ENCODE results near the gene SLC34A3. TPM values are rescaled to one million over a fixed set of nuclear protein-coding genes. Genes with fewer than 3 reads are reported as not detected.

SLC34A3 gene
- total RNA-seq, 1 experiment from 2014 or later = 2.5 TPM

DNA sequence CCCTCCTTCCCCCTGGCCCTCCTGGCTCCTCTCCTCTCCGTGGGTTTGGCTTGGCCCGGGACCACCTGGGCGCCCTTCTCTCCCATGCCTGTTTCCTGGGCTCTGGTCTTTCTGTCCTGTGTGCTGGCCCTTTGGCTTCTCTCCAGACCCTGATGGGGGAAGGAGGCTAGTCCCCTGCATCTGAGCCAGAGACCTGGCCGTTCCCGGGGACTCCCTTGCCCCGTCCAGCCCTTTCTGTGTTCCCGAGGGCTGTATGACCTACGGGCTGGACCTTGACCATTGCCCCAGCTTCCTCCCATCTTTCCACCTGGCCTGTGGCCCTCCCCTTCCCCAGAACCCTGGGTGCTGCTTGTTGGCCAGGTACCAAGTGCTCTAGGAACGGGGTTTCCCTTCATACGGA is 32.8 kb downstream of the SLC34A3 start:
- CTCF ChIA-PET = no interaction called here
- Histone ChIP-seq H3K4me3 (no peak overlapping the region), H3F3A (ENCODE audit: insufficient read depth, low read depth) (peaks cover 17% of the 10 kb centered on the region), H3K9me2 (ENCODE audit: insufficient read depth) (no peaks in the 10 kb centered on the region), H3K36me3 (ENCODE audit: low read depth) (no peaks in the 10 kb centered on the region), H3K9me3 (ENCODE audit: insufficient read depth, low read depth) (no peaks in the 10 kb centered on the region), H3K27me3 (ENCODE audit: insufficient read depth, low read depth) (no peaks in the 10 kb centered on the region), H3K4me1 (replicated peaks; ENCODE audit: insufficient read depth) (no peaks in the 10 kb centered on the region), H3K4me2 (no peak overlapping the region), H2AFZ (no peak overlapping the region), H3K79me2 (ENCODE audit: low read depth) (no peaks in the 10 kb centered on the region), H4K20me1 (ENCODE audit: insufficient read depth) (no peaks in the 10 kb centered on the region; the same call in 1 of the 2 replicates), H3K27ac (no peak overlapping the region)
- BruUV-seq (replicated peaks) = no TSS peak
- DNase-seq = no peak
- POLR2A ChIA-PET (ENCODE audit: unreplicated experiment) = no interaction called here
- no peak for TF ChIP-seq EZH2 (IDR thresholded peaks at IDR 0.05; ENCODE audit: low read depth)
- TF ChIP-seq, protein P1, sequence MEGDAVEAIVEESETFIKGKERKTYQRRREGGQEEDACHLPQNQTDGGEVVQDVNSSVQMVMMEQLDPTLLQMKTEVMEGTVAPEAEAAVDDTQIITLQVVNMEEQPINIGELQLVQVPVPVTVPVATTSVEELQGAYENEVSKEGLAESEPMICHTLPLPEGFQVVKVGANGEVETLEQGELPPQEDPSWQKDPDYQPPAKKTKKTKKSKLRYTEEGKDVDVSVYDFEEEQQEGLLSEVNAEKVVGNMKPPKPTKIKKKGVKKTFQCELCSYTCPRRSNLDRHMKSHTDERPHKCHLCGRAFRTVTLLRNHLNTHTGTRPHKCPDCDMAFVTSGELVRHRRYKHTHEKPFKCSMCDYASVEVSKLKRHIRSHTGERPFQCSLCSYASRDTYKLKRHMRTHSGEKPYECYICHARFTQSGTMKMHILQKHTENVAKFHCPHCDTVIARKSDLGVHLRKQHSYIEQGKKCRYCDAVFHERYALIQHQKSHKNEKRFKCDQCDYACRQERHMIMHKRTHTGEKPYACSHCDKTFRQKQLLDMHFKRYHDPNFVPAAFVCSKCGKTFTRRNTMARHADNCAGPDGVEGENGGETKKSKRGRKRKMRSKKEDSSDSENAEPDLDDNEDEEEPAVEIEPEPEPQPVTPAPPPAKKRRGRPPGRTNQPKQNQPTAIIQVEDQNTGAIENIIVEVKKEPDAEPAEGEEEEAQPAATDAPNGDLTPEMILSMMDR (conservative IDR thresholded peaks at IDR 0.05) = no peak
- intact Hi-C loops (cut with micrococcal nuclease; ENCODE audit: unreplicated experiment) = no loop called here

DNA sequence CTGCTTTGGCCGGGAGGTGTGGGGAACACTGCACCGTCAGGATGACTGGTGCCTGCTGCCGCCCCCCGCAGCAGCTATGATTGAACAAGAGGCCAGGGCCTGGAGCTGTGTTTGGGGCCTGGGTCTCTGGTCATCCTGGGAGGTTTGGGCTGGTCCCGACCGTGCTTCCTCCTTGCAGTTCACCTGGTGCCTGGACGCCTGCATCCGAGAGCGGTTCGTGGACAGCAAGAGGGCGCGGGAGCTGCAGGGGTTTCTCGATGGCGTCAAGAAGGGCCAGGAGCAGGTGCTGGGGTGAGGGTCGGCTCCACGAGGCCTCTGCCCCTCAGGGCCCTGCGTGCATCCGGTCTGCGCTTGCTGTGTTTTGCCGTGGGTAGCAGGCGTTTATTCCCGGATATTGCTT is 33.4 kb downstream of the SLC34A3 start:
- H3K4me2 ChIP-seq = no peak overlapping the region
- H3K27me3 ChIP-seq (ENCODE audit: insufficient read depth, low read depth) = no peaks in the 10 kb centered on the region
- H3K4me3 ChIP-seq = no peak overlapping the region
- H3K27ac ChIP-seq = no peak overlapping the region
- no peaks in the 10 kb centered on the region for H3K9me3 ChIP-seq (ENCODE audit: insufficient read depth, low read depth)
- BruUV-seq (replicated peaks) = no TSS peak
- intact Hi-C loops (cut with micrococcal nuclease; ENCODE audit: unreplicated experiment) = no loop called here
- no peak overlapping the region for H2AFZ ChIP-seq
- no peaks in the 10 kb centered on the region for H3K9me2 ChIP-seq (ENCODE audit: insufficient read depth)
- no peaks in the 10 kb centered on the region for H3K4me1 ChIP-seq (replicated peaks; ENCODE audit: insufficient read depth)
- H3F3A ChIP-seq (ENCODE audit: insufficient read depth, low read depth) = peaks cover 13% of the 10 kb centered on the region
- no peaks in the 10 kb centered on the region for H3K36me3 ChIP-seq (ENCODE audit: low read depth)
- ChIA-PET POLR2A (ENCODE audit: unreplicated experiment) (no interaction called here), CTCF (no interaction called here)
- no peaks in the 10 kb centered on the region; the same call in 1 of the 2 replicates for H4K20me1 ChIP-seq (ENCODE audit: insufficient read depth)
- TF ChIP-seq, protein P1 (conservative IDR thresholded peaks at IDR 0.05) = no peak
- no peak for TF ChIP-seq EZH2 (IDR thresholded peaks at IDR 0.05; ENCODE audit: low read depth)
- no peaks in the 10 kb centered on the region for H3K79me2 ChIP-seq (ENCODE audit: low read depth)
- DNase-seq = no peak

DNA sequence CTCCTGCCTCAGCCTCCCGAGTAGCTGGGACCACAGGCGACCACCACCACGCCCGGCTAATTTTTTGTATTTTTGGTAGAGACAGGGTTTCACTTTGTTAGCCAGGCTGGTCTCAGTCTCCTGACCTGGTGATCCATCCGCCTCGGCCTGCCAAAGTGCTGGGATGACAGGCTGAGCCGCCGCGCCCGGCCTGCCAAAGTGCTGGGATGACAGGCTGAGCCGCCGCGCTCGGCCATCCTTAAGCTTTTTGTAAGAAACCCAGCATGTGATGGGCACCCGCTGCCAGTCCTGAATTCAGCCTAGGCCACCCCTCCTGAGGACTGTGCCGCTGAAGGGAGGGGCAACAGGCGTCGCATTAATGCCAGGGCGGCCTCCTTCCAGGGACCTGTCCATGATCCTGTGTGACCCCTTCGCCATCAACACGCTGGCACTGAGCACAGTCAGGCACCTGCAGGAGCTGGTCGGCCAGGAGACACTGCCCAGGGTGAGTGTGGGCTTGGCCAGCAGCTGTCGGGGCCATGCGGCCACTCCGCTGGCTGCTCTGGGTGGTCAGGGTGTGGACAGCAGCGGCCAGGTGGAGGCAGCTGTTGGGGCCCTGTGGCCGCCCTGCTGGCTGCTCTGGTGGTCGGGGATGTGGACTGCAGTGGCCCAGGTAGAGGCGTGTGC is 34.9 kb downstream of the SLC34A3 start:
- Histone ChIP-seq H3K36me3 (ENCODE audit: low read depth) (no peaks in the 10 kb centered on the region), H3K27me3 (ENCODE audit: insufficient read depth, low read depth) (no peaks in the 10 kb centered on the region), H3K4me3 (no peak overlapping the region), H3K27ac (no peak overlapping the region), H3F3A (ENCODE audit: insufficient read depth, low read depth) (peaks cover 6% of the 10 kb centered on the region), H3K9me3 (ENCODE audit: insufficient read depth, low read depth) (no peaks in the 10 kb centered on the region), H3K4me1 (replicated peaks; ENCODE audit: insufficient read depth) (no peaks in the 10 kb centered on the region), H4K20me1 (ENCODE audit: insufficient read depth) (peaks cover 6% of the 10 kb centered on the region), H3K4me2 (no peak overlapping the region), H3K79me2 (ENCODE audit: low read depth) (no peaks in the 10 kb centered on the region), H2AFZ (no peak overlapping the region), H3K9me2 (ENCODE audit: insufficient read depth) (no peaks in the 10 kb centered on the region)
- BruUV-seq (replicated peaks) = no TSS peak
- ChIA-PET POLR2A (ENCODE audit: unreplicated experiment) (no interaction called here), CTCF (interaction anchor here (0.7 kb wide), 1 partner anchor 194 kb away, joined by 3 read pairs; no protein-coding TSS in a partner anchor)
- intact Hi-C loops (cut with micrococcal nuclease; ENCODE audit: unreplicated experiment) = no loop called here
- no peak for TF ChIP-seq EZH2 (IDR thresholded peaks at IDR 0.05; ENCODE audit: low read depth)
- TF ChIP-seq, protein P1 (conservative IDR thresholded peaks at IDR 0.05) = no peak
- no peak for DNase-seq

Measured in PC-9 (cell line).